Measurements from ENCODE around the gene LMO3.

The LMO3 gene

DNA sequence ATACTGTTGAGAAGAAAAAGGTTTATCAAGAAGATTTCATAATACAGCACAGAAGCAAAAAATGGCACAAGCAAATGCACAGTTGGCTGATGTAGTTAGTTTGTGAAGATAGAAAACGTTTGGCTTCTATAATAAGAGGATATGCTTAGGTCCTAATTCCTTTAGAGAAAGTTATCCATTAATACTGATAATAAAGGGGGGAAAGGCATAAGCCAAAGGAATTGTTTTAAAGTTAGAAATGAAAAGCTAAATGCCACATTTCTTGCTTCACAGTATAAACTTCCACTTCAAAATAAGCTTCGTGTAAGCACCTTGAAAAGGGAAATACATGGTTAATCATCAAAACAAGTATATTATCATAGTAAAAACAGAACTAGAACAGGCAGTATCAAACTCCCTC is 12.4 kb downstream of the LMO3 start:
- Histone ChIP-seq H3K9me2 (replicated peaks; ENCODE audit: low read depth, low read length) (no peaks in the 10 kb centered on the region), H2AFZ (ENCODE audit: low read length) (no peak overlapping the region), H3K4me1 (ENCODE audit: insufficient read depth, low read length, poor library complexity, severe bottlenecking) (no peaks in the 10 kb centered on the region), H3K79me2 (ENCODE audit: insufficient read depth, low read length) (no peaks in the 10 kb centered on the region), H3K9me3 (ENCODE audit: insufficient read depth, low read depth, low read length) (no peaks in the 10 kb centered on the region), H3K4me2 (ENCODE audit: low read depth, low read length, poor library complexity, severe bottlenecking) (no peak overlapping the region), H3F3A (ENCODE audit: low read depth) (no peaks in the 10 kb centered on the region), H3K36me3 (ENCODE audit: insufficient read depth, low read length) (no peaks in the 10 kb centered on the region), H3K4me3 (ENCODE audit: low read length, poor library complexity, severe bottlenecking) (no peak overlapping the region), H4K20me1 (ENCODE audit: insufficient read depth, low read length, poor library complexity, severe bottlenecking) (no peaks in the 10 kb centered on the region), H3K27me3 (ENCODE audit: insufficient read depth, low read length, poor library complexity, severe bottlenecking) (no peaks in the 10 kb centered on the region), H3K9ac (ENCODE audit: low read depth, low read length, poor library complexity, severe bottlenecking) (no peak overlapping the region)
- TF ChIP-seq, protein P1, sequence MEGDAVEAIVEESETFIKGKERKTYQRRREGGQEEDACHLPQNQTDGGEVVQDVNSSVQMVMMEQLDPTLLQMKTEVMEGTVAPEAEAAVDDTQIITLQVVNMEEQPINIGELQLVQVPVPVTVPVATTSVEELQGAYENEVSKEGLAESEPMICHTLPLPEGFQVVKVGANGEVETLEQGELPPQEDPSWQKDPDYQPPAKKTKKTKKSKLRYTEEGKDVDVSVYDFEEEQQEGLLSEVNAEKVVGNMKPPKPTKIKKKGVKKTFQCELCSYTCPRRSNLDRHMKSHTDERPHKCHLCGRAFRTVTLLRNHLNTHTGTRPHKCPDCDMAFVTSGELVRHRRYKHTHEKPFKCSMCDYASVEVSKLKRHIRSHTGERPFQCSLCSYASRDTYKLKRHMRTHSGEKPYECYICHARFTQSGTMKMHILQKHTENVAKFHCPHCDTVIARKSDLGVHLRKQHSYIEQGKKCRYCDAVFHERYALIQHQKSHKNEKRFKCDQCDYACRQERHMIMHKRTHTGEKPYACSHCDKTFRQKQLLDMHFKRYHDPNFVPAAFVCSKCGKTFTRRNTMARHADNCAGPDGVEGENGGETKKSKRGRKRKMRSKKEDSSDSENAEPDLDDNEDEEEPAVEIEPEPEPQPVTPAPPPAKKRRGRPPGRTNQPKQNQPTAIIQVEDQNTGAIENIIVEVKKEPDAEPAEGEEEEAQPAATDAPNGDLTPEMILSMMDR (conservative IDR thresholded peaks at IDR 0.05; ENCODE audit: low read length): no peak
- TF ChIP-seq EZH2phosphoT487 (IDR thresholded peaks at IDR 0.05; ENCODE audit: borderline replicate concordance): no peak

DNA sequence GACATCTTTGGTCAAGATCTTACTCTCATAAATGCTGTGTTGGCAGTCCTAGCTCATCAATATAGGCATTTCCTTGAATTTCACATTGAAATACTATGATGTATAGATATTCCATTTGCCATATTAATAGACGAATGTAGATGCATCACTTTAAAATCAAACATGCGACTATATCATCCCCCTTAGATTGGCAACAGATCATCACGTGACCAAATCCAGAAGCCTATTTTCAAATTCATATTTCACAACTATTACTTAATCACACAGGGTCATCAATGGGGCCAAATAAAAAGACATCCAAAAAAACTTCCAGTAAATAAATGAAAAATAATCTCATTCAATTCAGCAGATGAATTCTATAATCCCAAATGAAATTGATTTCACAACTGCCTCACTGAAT is 15.3 kb downstream of the LMO3 start:
- H3K4me2 ChIP-seq (ENCODE audit: low read depth, low read length, poor library complexity, severe bottlenecking): no peak overlapping the region
- no peaks in the 10 kb centered on the region for H3K36me3 ChIP-seq (ENCODE audit: insufficient read depth, low read length)
- no peaks in the 10 kb centered on the region for H3K27me3 ChIP-seq (ENCODE audit: insufficient read depth, low read length, poor library complexity, severe bottlenecking)
- no peak overlapping the region for H3K9ac ChIP-seq (ENCODE audit: low read depth, low read length, poor library complexity, severe bottlenecking)
- H3K4me1 ChIP-seq (ENCODE audit: insufficient read depth, low read length, poor library complexity, severe bottlenecking): no peaks in the 10 kb centered on the region
- TF ChIP-seq, protein P1 (conservative IDR thresholded peaks at IDR 0.05; ENCODE audit: low read length): no peak
- no peak for TF ChIP-seq EZH2phosphoT487 (IDR thresholded peaks at IDR 0.05; ENCODE audit: borderline replicate concordance)
- H3K9me2 ChIP-seq (replicated peaks; ENCODE audit: low read depth, low read length): no peaks in the 10 kb centered on the region
- no peaks in the 10 kb centered on the region for H3K9me3 ChIP-seq (ENCODE audit: insufficient read depth, low read depth, low read length)
- H3F3A ChIP-seq (ENCODE audit: low read depth): no peaks in the 10 kb centered on the region
- no peak overlapping the region for H3K4me3 ChIP-seq (ENCODE audit: low read length, poor library complexity, severe bottlenecking)
- H4K20me1 ChIP-seq (ENCODE audit: insufficient read depth, low read length, poor library complexity, severe bottlenecking): no peaks in the 10 kb centered on the region
- H3K79me2 ChIP-seq (ENCODE audit: insufficient read depth, low read length): no peaks in the 10 kb centered on the region
- H2AFZ ChIP-seq (ENCODE audit: low read length): no peak overlapping the region

DNA sequence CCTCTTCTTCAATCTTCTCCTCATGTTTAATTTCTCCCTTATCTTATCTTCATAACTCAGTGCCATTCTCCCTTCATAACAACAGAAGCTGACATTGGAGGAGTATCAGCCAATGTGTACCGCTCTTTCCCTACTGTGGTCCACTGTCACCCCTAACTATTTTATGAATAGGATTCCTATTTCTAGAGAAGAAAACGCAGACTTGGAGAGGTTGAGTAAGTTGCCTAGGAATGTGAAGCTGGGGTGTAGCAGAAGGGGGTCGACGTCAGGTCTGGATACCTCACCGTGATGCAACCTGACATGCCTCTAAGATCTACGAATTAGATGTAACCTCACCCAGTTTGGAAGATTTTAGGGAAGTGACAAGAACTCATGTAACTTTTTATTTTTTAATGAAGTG is 17.1 kb downstream of the LMO3 start:
- H3K4me3 ChIP-seq (ENCODE audit: low read length, poor library complexity, severe bottlenecking): no peak overlapping the region
- H3K9ac ChIP-seq (ENCODE audit: low read depth, low read length, poor library complexity, severe bottlenecking): no peak overlapping the region
- no peaks in the 10 kb centered on the region for H3K9me3 ChIP-seq (ENCODE audit: insufficient read depth, low read depth, low read length)
- H3K4me2 ChIP-seq (ENCODE audit: low read depth, low read length, poor library complexity, severe bottlenecking): no peak overlapping the region
- no peaks in the 10 kb centered on the region for H3K27me3 ChIP-seq (ENCODE audit: insufficient read depth, low read length, poor library complexity, severe bottlenecking)
- no peaks in the 10 kb centered on the region for H3K9me2 ChIP-seq (replicated peaks; ENCODE audit: low read depth, low read length)
- H3K79me2 ChIP-seq (ENCODE audit: insufficient read depth, low read length): no peaks in the 10 kb centered on the region
- H3K4me1 ChIP-seq (ENCODE audit: insufficient read depth, low read length, poor library complexity, severe bottlenecking): no peaks in the 10 kb centered on the region
- H2AFZ ChIP-seq (ENCODE audit: low read length): no peak overlapping the region
- H4K20me1 ChIP-seq (ENCODE audit: insufficient read depth, low read length, poor library complexity, severe bottlenecking): no peaks in the 10 kb centered on the region
- no peaks in the 10 kb centered on the region for H3K36me3 ChIP-seq (ENCODE audit: insufficient read depth, low read length)
- no peaks in the 10 kb centered on the region for H3F3A ChIP-seq (ENCODE audit: low read depth)
- no peak for TF ChIP-seq EZH2phosphoT487 (IDR thresholded peaks at IDR 0.05; ENCODE audit: borderline replicate concordance)
- TF ChIP-seq, protein P1 (conservative IDR thresholded peaks at IDR 0.05; ENCODE audit: low read length): no peak

Measured in Loucy (cell line).